SK-N-SH treated with all-trans-retinoic acid at 6 μM for 48 hours (cell line): Measurements from ENCODE around the gene HAUS1.

ENCODE experiments used
- CSDC2 ChIP-seq: fragments of 250-450 bp; sonication (Bioruptor Pico); IDR thresholded peaks from 2 replicates; pipeline ENCODE4 v1.5.0; 2020; ENCODE audit warnings: mild to moderate bottlenecking, moderate library complexity
- ESRRG ChIP-seq: fragments of 250-450 bp; sonication (Bioruptor Pico); IDR thresholded peaks from 2 replicates; pipeline ENCODE4 v1.6.1; 2021; ENCODE audit warnings: mild to moderate bottlenecking
- RARB ChIP-seq: fragments of 250-450 bp; sonication (Bioruptor Pico); IDR thresholded peaks from 2 replicates; pipeline ENCODE4 v1.8.0; 2021; ENCODE audit warnings: mild to moderate bottlenecking, moderate library complexity
- TOX ChIP-seq: fragments of 250-450 bp; sonication (Bioruptor Pico); IDR thresholded peaks from 2 replicates; pipeline ENCODE4 v1.8.0; 2021; ENCODE audit warnings: mild to moderate bottlenecking, moderate library complexity, borderline replicate concordance
- ZNF70 ChIP-seq: fragments of 450-650 bp; formaldehyde crosslinking; IDR thresholded peaks from 2 replicates; pipeline ENCODE4 v1.5.0; 2020; ENCODE audit warnings: mild to moderate bottlenecking, moderate library complexity

DNA sequence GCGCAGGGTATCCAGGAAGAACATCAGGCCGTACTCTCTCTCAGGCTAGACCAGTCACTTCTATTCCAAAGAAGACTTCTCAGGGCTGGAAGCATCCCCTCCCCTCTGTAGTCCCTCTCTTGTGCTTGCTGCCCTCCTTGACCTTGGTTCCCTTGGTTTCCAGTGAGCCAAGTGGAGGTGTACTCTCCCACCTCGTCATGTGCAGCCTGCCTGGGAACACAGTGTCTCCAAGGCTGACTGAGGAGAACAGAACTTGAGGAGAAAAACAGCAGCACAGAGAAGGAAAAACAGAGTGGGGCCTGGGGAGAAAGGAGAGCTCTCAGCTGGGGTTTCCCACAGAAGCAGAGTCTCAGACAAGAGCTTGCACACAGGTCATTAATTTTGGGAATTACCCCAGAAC is 52.7 kb downstream of the HAUS1 start:
- TF ChIP-seq CSDC2 (CRISPR knock-in tag) (no peak), ESRRG (CRISPR knock-in tag) (no peak), ZNF70 (no peak), RARB (CRISPR knock-in tag) (no peak), TOX (CRISPR knock-in tag) (no peak)
